SK-N-DZ (cell line): Measurements from ENCODE around the gene SORCS3.

Source experiments
- DNase-seq: peaks from one replicate; pipeline ENCODE4 v3.0.0-alpha.2; 2015; ENCODE audit warnings: low spot score

The SORCS3 gene

DNA sequence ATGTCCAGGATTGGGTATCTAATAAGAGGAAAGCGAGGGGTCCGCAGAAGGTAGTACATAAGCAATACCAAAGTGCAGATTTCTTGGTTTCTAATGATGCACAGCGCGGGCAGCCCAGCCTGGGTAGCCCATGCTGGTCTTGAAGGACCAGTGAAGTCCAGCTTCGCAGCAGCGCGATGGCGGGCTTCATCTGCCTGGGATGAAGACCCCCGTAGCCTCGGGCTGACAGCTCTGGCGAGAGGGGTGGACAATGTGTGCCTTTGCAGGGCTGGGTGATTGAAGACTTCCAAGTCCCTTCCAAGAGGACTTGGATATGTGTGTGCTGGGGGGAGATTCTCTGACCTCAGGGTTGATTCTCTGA lies 2.2 kb downstream of the SORCS3 start:
- no peak for DNase-seq

DNA sequence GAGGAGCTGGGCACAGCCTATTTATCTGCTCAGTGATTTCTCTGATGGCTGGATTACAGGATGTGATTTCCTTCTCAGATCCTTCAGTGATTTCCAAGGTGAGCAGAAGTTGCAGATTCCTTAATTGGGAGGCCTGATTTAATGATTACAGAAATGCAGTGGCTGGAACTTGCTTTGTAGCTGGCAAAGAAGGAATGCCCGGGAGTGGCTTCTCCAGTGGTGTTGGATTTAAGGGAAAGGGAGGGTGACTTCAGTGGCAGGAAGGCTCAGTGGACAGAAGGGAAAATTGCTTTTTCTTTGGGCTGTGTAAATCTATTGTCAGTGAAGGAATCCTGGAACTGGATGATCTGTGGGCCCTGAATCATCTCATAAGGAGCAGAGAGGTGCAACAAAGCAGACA lies 5.1 kb downstream of the SORCS3 start:
- no peak for DNase-seq

DNA sequence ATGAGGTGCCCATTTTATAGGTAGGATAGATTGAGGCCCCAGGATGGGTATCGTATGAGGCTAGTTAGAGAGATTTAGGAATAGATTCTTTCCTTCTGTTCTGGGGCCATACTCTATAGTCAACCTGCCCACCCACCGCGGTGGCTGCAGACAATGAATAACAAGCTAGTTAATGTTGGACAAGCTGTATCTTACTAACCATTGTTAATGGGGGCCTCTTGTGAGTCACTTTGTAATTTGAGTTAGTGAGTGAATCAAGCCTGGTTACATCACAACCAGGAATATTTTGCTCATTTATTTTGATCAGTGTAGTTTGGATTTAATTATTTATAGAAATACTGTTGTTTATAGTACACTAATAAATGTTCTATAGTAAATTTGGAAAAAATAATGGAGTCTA lies 7.3 kb downstream of the SORCS3 start:
- DNase-seq: no peak

DNA sequence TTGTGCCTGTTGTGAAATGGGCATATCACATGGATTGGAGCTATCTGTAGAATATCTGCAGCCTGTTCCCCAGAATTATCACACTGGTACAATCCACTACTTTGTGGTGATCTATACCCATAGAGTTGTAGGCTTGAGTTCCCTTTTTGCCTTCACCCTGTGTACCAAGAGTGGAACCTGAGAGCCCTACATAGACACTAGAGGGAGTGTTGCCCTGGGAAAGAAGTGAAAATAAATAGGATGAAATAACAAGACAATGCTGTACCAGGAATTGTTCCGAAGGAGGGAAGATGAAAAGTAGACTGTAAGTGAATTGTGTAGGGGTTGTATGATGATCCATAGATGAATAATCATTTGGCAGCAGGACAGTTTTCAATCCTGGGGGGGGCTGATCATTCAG lies 9.0 kb downstream of the SORCS3 start:
- DNase-seq: no peak

DNA sequence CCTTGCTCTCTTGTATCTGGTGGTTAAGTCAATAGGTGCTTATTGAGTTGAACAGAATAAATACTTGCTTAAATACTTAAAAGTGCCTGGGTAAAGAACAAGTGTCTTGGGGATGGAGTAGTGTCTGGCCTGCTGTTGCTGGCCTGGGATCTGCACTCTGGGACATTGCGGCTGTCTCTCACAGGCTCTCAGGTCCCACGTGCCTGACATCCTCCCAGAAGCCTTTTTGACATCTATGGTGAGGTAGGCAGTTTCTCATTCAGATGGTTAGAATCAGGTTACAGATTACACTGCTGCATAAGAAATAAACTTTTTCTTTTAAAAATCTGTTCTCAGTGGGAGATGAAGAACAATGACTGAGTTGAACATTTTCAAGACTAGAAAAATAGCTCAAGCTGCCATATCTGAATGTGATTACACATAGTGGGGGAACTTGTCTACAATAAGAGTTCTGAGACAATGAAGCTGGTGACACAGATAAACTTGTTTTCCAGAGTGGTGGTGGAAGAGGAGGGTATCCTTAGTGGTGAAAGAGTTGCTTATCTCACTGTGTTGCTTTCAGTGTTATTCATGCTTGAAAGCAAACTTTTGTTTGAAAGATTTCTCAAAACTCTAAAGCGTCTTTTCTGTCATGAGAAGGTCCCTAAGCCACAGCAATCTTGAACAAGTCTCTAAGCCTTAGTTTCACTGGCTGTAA lies 9.7 kb downstream of the SORCS3 start:
- no peak for DNase-seq

DNA sequence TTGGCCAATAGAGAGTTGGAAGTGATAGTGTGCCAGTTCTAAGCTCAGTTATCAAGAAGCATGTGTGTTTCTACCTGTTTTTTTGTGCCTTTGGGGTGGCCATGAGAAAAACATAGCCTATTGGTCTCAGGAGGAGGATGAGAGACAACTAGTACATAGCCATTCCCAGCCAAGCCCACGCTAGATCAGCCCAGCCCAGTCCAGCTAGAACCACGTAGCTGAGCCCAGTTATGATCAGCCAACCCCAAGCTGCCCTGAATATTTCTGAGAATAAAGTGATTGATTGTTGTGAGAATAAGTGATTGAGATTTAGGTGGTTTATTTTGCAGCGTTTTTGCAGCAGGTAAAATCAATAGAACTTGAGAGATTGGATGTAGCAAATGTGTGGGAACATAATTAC lies 15.9 kb downstream of the SORCS3 start:
- no peak for DNase-seq

DNA sequence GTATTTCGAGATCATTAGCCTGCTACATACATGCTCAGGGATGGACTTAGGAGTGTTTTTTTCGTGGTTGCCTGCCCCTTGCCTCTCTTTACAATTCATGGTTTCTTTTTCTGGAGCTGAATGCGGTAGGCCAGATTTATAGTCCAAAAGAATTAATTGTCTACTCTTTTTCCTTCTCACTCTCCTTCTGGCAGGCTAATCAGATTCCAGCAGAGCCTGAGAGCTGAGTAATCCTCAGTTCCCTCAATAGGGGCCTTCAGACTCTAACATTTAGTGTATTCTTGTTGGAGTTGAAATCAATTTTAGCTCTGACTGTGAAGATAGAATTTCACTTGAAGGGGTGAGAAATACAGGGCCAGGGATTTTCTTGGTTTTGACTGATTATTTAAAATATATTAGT lies 16.4 kb downstream of the SORCS3 start:
- DNase-seq: no peak

DNA sequence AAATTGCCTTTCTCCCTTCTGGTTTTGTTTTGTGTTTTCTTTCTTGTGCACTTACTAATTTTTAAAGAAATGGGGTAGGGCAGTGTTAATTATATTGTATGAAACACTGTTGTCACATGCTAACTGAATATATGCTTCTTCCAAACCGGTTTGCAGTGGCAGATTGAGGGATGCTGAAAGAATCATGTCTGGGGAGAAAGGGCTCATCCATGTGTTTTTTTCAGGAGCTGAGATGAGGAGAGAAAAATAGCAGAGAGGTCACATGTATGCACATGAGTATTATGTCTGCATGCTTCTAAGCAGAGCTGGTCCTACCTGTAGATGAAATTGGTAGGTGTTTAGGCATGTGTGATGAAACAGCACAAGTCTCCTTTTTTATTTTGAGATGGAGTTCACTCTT lies 17.0 kb downstream of the SORCS3 start:
- no peak for DNase-seq

DNA sequence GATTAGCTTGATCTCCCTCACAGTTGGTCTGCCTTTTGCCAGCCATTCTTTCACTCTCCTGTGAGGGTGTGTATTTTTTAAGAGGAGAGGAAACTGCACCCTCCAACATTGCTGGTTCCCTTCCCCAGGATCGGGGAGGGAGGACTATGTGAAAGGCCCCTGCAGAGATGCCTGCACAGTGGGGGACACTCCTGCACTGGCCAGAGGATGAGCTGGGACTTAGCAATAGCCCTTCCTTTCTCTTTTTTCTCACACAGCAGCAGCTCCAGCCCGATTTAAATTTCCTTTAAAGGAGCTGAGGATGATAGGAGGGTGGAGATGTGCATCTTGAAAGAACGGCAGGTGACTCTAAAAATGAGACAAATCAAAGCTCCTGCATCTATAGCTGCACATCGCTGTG lies 18.7 kb downstream of the SORCS3 start:
- DNase-seq: no peak

DNA sequence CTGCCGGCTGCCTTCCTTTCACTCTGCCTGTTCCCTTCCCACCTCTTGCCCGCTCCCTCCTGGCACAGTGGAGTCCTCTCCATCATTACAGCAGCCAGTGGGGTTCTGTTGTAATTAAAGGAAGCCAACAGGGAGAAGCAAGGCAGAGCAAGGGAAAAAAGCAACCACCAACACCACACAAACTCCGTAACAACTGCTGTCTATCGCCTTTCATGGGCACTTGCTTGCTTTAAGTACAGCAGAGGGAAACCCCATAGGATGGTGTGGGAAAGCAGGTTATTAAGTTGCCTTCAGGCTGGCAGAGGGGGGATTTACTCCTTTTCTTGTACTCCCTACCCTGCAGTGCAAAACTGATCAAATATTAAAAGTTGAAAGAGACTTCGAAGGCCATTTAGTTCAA lies 22.0 kb downstream of the SORCS3 start:
- no peak for DNase-seq

DNA sequence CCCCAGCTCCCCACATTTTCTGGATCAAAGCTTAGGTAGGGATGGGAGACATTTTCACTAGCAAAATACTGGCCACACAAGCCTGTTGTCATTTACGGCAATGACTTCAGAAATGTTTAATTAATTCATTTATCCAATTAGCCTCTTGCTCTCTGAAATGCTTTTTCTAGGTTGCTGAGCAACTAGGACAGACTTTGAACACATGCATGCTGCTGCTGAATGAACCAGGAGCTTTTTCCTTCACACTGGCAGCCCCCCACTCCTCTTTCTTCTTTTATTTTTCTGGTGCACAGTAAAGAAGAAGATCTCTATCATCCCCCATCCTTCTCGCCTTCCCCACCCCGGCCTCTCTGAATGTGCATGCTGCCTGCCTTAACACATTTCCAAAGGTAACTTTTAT lies 22.5 kb downstream of the SORCS3 start:
- DNase-seq: no peak

DNA sequence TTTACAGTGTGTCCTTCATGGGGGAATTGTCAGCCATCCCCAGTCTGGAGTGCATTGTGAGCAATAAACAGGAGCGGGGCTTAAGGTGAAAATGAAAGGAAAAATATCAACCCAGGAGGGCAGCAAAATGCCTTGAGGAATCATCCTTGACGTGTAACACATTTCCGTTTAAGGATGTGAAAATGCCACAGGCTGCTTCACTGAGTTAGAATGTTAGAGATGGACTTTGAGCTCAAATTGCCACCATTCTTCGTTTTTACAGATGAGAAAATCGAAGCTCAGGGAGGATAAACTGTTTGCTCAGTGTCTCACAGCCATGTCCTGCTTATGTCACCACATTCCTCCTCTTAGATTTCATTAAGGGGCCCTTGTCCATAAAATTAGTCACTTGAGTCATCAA lies 23.1 kb downstream of the SORCS3 start:
- no peak for DNase-seq

DNA sequence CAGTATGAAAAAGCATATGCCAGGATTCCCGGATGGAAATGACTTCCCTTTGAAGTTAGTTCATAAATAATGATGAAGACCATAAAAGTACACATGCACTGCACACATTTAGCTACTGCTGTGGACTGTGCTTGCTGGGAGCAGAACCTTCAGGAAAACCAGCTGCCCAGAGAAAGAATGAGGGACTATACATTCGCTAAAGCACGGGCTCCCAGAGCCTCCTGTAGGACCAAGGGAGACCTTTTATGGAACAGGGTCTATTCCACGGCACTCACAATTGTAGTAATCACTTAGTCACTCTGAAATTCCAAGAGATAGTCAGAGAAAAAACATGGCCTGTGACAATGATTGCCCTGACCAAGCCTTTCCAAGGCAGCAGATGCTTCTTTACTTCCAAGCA lies 24.1 kb downstream of the SORCS3 start:
- no peak for DNase-seq

DNA sequence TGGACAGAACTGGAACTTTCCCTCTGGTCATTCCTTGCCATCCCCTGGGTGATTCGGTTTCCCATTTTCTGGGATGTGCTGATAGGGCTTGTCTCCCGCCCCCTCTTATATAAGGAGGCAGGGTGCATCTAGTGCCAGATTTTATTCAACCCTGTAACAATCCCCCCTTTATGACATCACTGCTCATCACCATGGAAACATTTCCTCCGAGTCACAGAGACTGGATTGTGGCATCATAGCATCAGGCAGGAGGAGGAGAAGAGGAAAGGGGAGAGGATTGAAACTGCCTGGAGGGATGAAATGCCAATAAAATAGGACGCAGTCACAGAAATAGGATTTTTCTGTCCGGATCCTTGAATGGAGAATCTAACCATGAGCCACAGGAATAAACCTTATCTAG lies 25.0 kb downstream of the SORCS3 start:
- no peak for DNase-seq

DNA sequence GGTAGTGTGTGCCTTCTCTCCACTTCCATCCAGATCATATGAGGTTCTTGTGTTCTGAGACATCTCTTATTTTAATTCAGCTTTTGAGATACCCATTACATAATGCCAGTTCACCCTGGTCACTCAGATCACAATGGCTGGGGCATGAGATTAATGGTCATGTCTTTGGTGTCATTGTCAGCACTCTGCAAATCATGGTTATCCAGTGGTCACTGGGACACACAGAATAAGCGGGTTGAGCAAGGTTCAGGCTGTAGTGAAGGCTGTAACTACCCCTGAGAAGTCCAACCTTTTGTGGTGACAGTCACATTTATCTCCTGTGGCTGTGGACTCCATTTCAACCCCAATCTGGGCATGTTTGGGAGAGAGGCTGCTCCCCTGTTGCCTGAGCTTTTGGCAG lies 35.8 kb downstream of the SORCS3 start:
- no peak for DNase-seq

DNA sequence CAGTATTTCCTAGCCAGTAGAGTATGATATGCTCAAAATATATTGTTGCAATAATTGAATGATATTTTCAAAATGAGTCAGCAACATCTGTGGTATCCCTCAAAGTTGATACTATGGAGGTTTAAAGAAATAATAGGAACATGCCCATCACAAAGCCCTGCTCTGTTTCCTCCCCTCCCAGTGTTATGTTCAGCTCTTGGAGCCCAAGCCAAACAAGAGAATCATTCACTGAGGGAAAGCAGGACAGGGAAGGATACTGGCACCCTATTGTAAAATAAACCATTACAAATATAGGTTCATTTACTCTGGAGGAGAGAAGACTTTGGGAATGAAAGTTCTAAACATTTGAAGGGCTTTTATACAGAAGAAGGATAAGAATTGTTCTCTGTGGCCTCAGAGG lies 37.6 kb downstream of the SORCS3 start:
- DNase-seq: no peak

DNA sequence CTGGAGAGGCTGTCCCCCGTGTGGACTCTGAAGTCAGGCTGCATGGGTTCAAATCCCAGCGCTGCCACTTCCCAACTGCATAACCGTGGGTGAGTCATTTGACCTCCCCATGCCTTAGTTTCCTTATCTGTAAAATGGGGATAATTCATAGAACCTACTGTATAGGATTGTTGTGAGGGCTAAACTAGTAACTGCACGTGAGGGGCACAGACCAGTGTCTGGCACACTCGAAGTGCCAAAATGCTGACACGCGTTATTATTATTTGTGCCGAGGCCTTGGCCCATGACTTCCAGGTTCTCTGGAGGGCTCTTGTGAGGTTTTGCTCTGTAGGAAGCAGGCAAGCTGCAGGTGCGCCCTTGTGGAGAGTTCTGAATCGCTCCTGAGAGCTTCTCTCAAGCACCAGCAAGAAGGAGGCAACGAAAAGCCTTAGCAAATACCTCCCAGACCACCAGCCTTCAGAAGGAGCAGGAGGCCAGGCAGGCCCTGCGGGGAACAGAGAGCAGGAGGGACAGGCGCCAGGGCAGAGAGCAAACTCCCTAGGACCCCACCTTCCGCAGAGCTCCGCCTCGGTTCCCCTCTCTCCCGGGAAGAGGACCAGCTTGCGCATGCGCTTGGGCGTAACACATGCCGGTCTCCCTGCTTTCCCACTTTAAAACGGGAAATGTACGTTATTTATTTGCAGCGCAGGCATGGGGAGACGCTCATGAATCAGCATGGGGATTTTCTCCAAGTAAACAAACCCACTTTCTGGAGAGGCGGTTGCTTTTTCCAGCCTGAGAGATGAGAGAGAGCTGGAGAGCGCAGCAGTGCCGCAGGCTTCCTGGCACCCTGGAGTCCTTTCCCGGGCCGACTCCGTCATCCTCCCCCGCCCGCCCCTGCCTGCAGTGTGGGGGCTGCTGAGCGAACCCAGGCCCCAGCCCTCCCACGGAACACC lies 39.6 kb downstream of the SORCS3 start:
- DNase-seq: no peak

DNA sequence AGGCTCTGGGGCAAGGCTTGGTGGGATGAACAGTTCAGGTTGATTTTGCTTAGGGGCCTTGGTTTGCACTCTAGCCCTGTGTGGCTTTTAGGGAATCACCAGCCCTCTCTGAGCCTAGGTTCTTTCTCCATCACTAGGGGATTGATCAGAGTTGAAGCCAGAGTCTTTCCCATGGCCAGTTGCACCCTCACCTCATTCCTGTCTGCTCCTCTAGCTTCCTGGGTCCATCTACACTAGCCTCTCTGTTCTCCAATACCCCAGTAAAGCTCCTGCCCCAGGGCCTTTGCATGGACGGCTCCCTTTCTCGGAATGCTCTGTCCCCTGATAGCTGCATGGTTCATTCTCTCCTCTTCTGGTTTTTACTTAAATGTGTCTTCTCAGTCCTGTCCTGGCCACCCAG lies 40.4 kb downstream of the SORCS3 start:
- no peak for DNase-seq

DNA sequence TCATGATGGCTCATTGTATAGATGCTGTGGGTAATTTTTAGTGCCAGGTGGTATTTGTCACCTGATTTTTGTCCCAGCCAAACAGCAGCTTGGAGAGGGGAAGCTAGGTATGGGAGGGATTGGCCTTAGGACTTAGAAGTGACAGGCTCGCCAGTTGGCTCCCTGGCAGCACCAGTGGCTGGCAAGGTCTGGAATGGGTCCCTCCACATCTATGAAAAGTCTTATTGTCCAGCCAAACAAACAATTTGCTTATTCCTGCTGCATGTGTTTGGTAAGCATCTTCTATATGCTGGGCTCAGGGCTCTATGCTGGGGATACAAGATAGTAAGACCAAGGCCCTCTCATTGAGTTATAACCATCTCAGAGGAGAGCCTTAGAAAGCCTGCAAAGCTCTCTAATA lies 42.5 kb downstream of the SORCS3 start:
- no peak for DNase-seq

DNA sequence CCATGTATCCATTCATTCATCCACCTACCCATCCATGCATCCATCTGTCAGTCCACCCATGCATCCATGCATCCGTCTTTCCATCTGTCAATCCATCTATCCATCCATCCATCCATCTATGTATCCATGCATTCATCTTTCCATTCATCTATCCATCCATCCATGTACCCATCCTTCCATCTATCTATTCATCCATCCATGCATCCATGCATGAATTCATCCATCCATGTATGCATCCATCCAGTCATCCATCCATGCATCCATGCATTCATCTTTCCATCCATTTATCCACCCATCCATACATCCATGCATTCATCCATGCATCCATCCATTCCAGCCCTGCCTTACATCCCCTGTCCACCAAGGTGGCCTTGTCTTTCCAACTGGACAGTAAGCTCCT lies 45.7 kb downstream of the SORCS3 start:
- no peak for DNase-seq

DNA sequence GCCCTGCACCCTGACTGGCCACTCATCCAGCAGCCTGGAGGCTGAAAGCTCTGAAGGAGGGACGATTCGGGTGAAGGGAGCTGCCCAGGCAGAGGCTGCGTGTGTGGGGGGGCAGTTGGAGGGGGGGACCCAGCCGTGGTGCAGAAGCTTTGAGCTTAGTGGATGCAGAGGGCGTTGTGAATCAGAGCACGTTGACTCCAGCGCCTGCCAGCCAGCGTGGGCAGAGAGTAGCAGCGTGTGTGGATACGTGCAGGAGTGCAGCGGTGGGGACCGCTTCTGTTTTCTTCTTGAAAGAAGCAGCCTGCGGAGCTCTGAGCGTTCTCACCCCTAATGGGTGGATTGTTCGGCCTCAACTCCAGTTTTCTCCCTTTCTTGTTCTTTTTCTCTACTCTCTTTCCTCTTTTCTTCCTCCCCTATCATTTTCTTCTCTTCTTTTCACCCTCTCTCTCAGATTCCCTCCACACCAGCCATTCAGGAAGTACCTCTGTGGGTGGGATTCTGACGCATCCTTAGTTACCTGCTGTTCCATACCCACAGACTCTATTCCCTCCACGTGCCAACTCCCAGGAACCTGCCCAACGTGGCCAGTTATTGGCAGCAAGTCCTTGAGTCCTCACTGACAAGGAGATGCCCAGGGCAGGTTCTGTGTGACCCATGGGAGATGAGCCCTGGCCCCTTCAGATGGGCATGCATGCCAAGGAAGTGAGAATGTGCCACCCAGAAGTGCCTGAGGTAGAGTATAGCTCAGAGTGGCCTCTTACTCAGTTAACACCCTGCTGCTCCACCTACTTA lies 47.4 kb downstream of the SORCS3 start:
- DNase-seq: no peak

DNA sequence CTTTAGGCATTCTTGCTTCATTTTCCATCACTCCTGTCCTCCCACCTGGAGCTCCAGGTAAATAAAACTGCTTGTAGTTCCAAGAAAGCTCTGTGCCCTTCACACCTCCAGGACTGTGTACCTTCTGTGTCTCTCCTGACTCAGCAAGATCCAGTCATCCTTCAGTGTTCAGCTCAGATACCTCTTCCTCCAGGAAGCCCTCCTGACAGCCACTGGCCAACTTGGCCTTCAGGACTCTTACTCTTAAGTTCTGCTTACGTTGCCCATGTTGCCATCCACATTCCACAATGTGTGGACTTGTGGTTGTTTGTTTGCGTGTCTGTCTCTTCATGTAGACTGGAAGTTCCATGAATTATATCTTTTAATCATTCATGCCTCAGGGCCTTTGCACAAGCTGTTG lies 48.0 kb downstream of the SORCS3 start:
- DNase-seq: no peak

DNA sequence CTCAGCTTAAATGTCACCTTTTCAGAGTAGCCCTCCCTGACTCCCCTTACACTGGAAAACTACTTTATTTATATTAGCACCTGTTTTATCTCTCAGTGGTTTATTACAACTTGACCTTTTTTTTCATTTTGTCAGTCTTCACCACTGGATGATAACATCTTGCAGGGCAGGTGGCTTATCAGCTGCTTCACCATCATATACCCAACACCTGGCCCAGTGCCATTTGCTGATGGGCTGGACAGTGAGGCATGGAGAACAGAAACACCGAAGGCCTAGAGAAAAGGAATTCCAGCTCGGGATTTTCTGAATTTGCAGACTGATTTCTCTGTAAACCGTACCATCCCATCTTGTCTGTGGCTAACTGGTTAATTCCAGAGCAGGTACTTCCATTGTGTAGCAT lies 48.5 kb downstream of the SORCS3 start:
- no peak for DNase-seq
